CD4-positive, alpha-beta T cell treated with Interleukin-4 for 1 hour (primary cell): Measurements from ENCODE around the gene ACSF2.
"Not testable (repeated sequence)": the region's sequence is repeated elsewhere in the genome, so short reads cannot be mapped to it uniquely, and the experiment has no call there.

Experiments
- DNase-seq, 2 donors: peaks; one replicate each; pipeline ENCODE4 v3.0.0-alpha.2; 2020 to 2022

The ACSF2 gene

GRCh38 chr17:50465635-50466034 is 39.6 kb downstream of the ACSF2 start:
- DNase-seq: no peak

DNA sequence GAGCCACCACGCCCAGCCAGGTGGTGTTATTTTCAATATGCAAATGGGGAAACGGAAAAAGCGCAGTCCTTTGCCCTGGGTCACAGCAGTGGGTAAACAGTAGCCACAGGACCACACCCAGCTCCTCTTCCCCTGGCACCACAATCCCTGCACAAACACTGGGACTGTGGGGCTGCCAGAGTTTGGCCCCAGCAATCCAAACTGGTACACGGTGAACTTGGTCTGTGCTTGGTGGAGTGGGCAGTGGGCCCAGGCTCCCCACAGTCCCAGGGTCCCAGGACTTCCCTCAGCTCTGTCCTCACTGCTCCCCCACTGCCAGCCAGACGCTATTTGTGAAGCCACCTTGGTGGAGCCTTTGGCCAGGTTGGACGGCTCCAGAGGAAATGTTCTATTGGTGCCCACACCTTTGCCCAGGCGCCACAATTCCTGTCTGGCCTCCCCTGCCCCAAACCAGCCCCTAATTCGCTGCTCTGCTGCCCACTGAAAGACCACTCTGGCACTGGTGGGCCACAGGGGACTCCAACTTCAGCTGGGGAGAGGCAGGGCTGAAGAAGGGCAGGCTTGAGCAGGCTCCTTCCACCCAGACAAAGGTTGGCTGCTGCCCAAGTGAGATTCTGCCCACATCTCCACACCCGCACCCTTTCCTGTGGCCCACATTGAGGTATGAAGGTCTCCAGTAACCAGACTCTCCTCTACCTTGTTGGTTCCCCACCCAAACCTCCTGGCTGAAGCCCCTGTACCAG is 40.5 kb downstream of the ACSF2 start:
- no peak for DNase-seq

- DNase-seq: no peak
These were observed 41.3 kb downstream of the ACSF2 start for GRCh38 chr17:50467114-50467854.

- no peak for DNase-seq
These were observed 41.9 kb downstream of the ACSF2 start for GRCh38 chr17:50467855-50468303.

DNA sequence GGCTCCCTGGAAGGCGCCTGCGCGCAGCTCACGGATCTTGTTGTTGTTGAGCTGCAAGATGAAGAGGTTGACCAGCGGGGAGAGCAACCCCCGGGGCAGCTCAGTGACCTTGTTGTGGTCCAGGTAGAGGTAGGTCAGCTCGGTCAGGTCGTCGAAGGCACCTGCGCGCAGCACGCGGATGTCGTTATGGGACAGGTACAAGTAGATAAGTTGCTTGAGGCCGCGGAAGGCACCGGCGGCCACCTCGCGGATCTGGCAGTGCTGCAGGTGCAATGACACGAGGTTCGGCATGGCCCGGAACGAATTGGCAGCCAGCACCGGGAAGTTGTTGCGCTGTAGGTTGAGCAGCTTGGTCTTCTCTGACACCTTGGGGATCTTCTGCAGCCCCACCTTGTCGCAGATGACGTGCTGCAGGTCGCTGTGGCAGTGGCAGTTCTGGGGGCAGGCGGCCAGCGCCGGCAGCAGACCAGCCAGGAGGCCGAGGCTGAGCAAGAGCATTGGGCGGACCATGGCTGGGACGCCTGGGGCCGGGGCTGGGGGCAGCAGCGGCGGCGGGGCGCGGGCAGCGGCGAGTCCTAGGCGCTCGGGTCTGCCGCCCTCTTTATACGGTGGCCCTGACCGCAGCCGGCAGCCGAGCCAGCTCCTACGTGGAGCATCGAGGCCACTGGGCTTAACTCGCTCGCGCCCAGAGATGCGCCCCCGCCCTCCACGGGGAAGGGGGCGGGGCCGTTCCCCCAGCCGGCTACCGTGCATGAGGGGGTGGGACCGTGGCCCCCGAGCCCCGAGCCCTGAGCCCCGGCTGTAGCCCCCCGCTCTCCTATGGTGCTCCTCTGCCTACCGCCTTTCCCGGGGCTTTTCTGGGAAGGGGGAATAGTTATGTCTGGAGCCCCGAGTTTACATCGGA is 42.5 kb downstream of the ACSF2 start, which contains the start of gene CHAD:
Gene CHAD (minus strand): TSS at position 577 of the 904 bp plus-strand sequence. CDS start 67 bp downstream, at position 510.
- DNase-seq: no peak

DNA sequence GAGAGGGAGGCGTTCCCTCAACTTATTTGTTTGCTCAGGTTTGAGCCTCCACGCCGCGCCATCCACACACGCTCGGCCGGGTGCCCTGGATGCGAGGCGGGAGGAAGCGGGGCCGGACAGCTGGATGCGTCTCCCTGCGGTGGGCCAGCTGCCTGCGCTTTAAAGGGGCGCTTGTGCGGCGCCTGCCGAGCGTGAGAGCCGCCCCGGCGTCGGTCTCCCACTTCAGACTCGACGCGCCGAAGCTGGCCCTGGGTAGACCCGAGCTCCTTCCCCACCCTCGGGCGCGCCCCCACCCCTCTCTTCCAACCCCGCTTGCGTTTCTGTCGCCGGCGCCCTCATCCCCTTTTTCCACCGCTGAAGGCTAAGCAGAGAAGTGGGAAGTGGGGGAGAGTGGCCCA is 43.2 kb downstream of the ACSF2 start:
- DNase-seq: no peak

DNA sequence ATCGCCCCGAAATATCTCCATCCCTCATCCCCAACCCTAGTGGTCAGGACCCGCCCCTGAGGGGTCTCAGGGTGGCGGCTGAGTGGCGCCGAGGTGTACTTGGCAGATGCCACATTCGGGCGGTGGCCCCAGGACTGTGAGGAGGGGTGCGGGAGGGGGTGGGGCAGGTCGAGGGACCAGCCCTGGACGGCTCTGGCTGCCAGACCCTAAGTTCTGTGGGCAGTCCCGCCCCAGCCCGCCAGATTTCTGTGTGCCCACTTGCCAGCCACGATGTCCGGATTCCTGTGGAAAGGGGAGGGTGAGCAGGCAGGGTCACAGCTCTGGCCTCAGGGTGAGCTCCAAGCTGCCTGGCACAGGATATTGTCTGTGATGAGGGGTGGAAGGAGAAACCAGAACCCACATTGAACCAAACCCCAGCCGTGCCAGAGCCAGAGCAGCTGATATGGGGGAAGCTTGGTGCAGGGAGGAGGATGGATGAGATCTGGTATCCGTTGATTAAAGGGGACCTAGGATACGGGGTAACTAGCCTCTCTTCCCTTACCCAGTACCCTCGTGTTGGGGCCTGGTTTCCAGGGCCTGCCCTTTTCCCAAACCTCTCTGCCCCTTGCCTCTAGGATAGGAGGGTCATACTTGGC is 43.8 kb downstream of the ACSF2 start:
- DNase-seq: no peak

GRCh38 chr17:50470426-50470825 is 44.4 kb downstream of the ACSF2 start:
- DNase-seq: no peak

DNA sequence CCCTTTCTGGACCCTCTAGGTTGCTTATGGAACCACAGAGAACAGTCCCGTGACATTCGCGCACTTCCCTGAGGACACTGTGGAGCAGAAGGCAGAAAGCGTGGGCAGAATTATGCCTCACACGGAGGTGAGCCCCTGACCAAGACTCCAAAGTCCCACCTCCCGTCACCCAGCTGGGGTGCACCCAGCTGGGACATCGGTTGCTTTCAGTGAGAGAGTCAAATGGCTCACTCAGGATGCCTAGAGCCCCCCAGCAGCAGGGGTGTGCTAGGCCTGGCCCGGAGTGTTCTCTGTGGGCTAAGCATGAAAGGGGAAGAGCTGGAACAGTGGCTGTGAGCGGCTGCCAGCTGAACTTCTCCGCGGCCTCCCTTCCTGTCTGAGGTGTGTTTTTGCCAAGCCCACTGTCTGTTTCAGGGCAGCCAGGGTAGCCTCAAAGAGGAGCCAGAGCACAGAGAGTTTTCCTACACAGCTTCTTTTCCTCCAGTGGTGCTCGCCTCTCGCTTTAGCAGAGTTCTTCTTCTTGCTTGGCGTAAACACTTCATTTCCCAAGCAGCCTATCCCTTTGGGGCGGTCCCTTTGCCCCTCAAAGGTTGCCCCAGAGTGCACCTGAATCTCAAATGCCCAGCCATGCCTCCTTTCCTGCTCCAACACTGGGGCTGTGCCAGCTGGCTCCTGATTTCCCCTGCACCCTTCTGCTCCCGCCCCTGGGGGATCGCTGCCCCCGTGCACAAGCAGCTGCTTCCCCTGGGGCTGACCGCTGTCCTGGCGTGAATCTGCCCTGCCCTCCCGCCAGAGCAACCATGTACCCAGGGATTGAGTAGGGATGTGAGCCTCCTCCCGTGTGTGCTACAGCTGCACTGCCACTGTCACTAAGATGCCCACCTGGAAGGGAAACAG is 45.2 kb downstream of the ACSF2 start:
- DNase-seq: no peak

DNA sequence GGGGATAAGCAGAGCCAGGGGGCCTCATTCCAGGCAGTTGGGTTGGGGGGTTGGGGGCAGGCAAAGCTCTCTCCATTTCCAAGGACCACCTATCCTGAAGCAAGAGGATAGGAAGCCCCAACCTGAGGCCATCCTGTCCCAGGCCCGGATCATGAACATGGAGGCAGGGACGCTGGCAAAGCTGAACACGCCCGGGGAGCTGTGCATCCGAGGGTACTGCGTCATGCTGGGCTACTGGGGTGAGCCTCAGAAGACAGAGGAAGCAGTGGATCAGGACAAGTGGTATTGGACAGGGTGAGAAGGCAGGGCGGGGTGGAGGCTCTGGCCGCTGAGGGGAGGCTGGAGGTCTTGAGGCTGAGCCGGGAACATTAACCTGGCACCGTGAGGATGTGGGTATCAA is 46.3 kb downstream of the ACSF2 start:
- DNase-seq: no peak

- not testable (repeated sequence) for DNase-seq
These were observed 46.7 kb downstream of the ACSF2 start for GRCh38 chr17:50472761-50473161.

DNA sequence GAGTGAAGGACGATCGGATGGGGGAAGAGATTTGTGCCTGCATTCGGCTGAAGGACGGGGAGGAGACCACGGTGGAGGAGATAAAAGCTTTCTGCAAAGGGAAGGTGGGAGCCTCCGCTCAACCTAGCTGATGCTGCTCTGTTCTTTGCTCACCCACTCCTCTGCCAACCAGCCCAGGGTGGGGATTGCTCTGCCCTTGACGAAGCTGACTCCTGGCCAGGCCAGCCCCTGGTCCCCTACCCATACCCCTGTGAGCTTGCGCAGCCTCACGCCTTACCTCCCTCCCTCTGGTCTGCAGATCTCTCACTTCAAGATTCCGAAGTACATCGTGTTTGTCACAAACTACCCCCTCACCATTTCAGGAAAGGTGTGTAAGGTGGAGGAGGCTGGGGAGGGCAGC is 47.9 kb downstream of the ACSF2 start:
- no peak for DNase-seq

DNA sequence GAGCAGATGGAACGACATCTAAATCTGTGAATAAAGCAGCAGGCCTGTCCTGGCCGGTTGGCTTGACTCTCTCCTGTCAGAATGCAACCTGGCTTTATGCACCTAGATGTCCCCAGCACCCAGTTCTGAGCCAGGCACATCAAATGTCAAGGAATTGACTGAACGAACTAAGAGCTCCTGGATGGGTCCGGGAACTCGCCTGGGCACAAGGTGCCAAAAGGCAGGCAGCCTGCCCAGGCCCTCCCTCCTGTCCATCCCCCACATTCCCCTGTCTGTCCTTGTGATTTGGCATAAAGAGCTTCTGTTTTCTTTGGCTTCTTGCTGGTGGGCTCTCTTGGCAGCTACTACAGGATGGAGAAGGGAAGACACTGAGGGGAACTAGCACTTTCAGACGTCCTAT is 48.5 kb downstream of the ACSF2 start:
- no peak for DNase-seq

GRCh38 chr17:50475362-50475761 is 49.3 kb downstream of the ACSF2 start:
- DNase-seq: no peak

GRCh38 chr17:50475775-50476544 is 49.9 kb downstream of the ACSF2 start:
- not testable (repeated sequence) for DNase-seq

GRCh38 chr17:50476545-50477315 is 50.7 kb downstream of the ACSF2 start:
- no peak for DNase-seq

- DNase-seq: no peak
These were observed 52.0 kb downstream of the ACSF2 start for GRCh38 chr17:50477976-50478375.

- DNase-seq: peak; percentile 88 to 91
These were observed 52.7 kb downstream of the ACSF2 start, which contains the start of gene RSAD1 for GRCh38 chr17:50478391-50479381. Gene RSAD1, plus strand, starts transcription at chr17:50478860. Its CDS starts 25 bp downstream, at chr17:50478885.
